Myocyte (in vitro differentiated cells): ENCODE measurements around the gene VIM. TPM values are rescaled to one million over a fixed set of nuclear protein-coding genes. Genes with fewer than 3 reads are reported as not detected.

Experiments used
- DNase-seq: peaks from one replicate; pipeline ENCODE4 v3.0.0-alpha.2; 2012; ENCODE audit warnings: low read depth
- polyA plus RNA-seq: library from polyadenylated mRNA; unstranded; fragments of >200 nt; gene quantifications from one replicate; pipeline ENCODE4 v1.2.1, GENCODE V29; 2012; ENCODE audit warnings: missing spikeins
- total RNA-seq: library from RNA; depleted of rRNA; stranded (reverse); fragments of >200 nt; gene quantifications from 2 replicates; pipeline ENCODE4 v1.2.3, GENCODE V29; 2014

Gene VIM
- 1,826 and 1,896 TPM in 2 replicates for total RNA-seq
- polyA plus RNA-seq = 2,428 TPM

- DNase-seq = peak; percentile 92
These were observed at the start of gene VIM for GRCh38 chr10:17228091-17229015. TSS of gene VIM (plus strand) at chr10:17228241. CDS start at chr10:17229423, 1,182 bp downstream.

- peak; percentile 37 for DNase-seq
These were observed 49.0 kb upstream of the VIM start for GRCh38 chr10:17179002-17179401.

GRCh38 chr10:17181110-17181509, 46.9 kb upstream of the VIM start:
- DNase-seq = no peak

- DNase-seq = peak; percentile 18
These were observed 46.3 kb upstream of the VIM start for GRCh38 chr10:17181751-17182150.

DNA sequence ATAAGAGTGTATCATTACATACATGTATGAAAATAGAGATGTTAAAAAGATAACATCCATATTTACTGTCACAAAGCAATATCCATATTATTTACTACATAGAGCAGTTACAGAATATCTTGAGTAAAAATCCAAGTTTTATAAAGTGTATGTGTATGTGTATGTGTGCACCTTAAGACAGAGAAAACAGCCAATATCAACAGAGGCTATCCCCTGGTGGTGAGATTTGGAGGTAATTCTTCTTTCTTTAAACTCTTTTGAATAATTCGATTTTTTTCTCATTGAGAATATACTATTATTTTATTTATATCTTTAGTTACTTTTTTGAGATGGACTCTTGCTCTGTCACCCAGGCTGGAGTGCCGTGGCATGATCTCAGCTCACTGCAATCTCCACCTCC, 44.9 kb upstream of the VIM start:
- DNase-seq = no peak

DNA sequence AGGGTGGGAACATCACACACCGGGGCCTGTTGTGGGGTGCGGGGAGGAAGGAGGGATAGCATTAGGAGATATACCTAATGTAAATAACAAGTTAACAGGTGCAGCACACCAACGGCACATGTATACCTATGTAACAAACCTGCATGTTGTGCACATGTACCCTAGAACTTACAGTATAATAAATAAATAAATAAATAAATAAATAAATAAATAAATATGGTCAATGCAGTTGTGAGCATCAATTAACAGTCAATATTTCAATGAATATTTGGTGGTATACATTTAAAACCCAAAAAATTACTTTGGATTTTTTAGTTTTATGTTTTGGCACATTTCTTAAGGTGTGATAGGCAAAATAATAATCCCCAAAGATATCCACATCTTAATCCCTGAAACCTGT, 42.2 kb upstream of the VIM start:
- DNase-seq = no peak

- DNase-seq = no peak
These were observed 39.3 kb upstream of the VIM start for GRCh38 chr10:17188644-17189172.

DNA sequence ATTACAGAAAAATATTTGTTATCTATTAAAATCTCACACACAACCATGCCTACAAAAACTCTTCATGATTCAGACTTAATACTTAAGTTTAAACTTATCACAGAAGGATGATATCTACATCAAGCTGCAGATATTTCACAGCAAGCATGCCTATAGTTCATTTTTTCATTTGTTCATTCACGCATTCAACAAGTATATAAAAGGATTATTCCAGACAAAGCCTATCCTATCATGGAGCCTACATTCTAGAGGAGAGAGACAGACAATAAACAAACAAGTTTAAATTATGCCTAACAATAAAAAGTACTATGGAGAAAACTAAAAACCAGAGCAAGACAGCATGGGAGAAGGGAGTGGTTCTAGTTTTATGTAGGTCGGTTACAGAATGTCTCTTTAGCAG, 37.4 kb upstream of the VIM start:
- DNase-seq = no peak

GRCh38 chr10:17195083-17195482, 33.0 kb upstream of the VIM start:
- no peak for DNase-seq

- DNase-seq = no peak
These were observed 32.0 kb upstream of the VIM start for GRCh38 chr10:17196045-17196444.

- no peak for DNase-seq
These were observed 31.5 kb upstream of the VIM start for GRCh38 chr10:17196573-17196972.

DNA sequence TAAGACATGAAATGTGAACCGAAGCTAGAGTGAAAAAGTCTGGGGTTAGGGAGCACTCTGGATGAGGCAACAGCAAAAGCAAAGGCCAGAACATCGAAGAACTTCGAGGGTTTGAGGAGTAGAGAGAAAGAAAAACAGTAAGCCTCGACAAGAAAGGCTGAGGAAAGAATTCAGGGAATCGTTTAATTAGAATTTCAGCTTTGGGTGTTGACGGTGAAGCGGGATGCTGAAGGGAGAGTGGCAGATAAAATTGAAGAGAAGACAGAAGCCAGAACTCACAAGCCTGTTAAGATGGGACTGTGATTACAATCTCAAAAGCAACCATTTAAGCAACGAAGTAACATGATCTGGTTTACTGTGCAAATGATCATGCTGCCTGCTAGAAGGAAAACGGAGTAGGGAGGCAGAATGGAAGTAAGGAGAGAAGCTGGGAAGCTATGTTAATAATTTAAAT, 28.7 kb upstream of the VIM start:
- DNase-seq = peak; percentile 59

- DNase-seq = peak; percentile 37
These were observed 27.8 kb upstream of the VIM start for GRCh38 chr10:17200001-17200911.

GRCh38 chr10:17200912-17201793, 26.9 kb upstream of the VIM start, which contains the start of gene TRDMT1:
TSS of gene TRDMT1 (minus strand) at chr10:17201672. CDS start at chr10:17201634, 38 bp downstream.
- DNase-seq = peak; percentile 92

- DNase-seq = no peak
These were observed 26.3 kb upstream of the VIM start for GRCh38 chr10:17201794-17202116.

DNA sequence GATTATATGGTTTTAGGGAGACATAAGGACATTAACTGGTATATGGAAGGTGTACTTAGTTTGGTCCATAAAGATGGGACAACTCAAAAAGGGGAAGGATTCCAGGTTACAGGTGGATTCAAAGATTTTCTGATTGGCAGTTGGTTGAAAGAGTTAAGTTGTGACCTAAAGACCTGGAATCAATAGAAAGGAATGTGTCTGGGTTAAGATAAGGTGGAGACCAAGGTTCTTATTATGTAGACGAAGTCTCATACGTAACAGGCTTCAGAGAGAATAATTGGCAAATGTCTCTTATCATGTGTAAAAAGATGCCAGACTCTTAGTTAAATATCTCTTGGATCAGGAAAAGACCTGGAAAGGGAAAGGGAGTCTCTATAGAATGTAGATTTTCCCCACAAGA, 25.5 kb upstream of the VIM start:
- no peak for DNase-seq

GRCh38 chr10:17202999-17203398, 25.0 kb upstream of the VIM start:
- no peak for DNase-seq

DNA sequence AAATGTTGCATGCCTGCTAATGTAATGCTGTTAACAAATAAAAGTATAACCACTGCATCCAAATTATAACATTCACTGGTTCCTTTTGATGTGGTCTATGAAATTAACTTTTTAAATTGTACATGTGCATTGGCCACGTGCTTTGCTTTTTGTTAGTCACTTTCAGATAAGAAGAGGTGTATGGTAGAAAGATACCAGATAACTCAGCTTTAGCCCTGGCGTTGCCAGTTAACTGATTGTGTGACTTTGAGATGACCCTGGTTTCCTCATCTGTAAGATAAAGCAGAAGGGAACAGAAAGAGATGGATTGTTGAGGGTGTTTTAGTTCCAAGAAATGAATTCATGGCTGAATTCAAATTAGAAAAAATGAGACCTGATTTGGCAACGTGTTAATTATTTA, 24.6 kb upstream of the VIM start:
- DNase-seq = no peak

DNA sequence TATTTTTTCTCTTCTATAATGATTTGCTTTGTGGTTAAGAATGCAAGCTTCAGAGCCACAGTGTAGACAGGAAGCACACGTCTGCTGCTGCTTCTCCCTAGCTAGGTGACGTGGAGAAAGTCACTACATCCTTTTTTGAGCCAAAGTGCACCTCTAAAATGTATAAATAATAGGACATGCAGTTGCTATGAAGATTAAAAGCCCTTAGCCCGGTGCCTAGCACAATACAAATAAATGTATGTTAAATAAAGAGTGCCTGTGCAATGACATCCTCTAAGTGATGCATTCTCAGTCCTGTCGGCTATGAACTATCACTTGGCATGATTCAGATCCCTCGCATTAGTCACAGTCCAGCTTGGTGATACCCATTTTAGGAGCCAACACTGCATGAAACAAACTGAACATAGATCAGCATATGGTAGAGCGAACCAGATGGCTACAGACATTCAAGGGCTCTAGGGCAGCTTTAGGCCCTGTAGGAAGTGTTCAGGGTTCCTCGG, 21.8 kb upstream of the VIM start:
- peak; percentile 53 for DNase-seq

GRCh38 chr10:17208476-17208875, 19.6 kb upstream of the VIM start:
- no peak for DNase-seq
